K562 (cell line): ENCODE results near the gene PCDHB3. TPM values are rescaled to one million over a fixed set of nuclear protein-coding genes. Genes with fewer than 3 reads are reported as not detected.
"Not testable (repeated sequence)": the region's sequence is repeated elsewhere in the genome, so short reads cannot be mapped to it uniquely, and the experiment has no call there.

ENCODE experiments used
- ATAC-seq: fragments of 200-7000 bp; cut with Tn5 transposase; 3 replicates; pipeline ENCODE4 v1.9.1; 2020; ENCODE audit warnings: moderate library complexity
- BruUV-seq: library from RNA; stranded (reverse); fragments of 400-500 nt; replicated peaks from 2 replicates; lab custom pipeline; 2021; lab: Mats Ljungman, UMichigan
- CTCF ChIA-PET: fragments of 300-600 bp; formaldehyde crosslinking; extraction: SDS; loops from one replicate; lab custom pipeline; 2021; ENCODE audit warnings: low intra/inter-chr PET ratio; lab: Yijun Ruan, JAX
- POLR2A ChIA-PET: fragments of 300-600, 350-650 bp; sonication (Branson Sonifier 250); formaldehyde crosslinking; extraction: SDS; loops from one replicate; lab custom pipeline; 2021; ENCODE audit warnings: antibody characterized with exemption, inconsistent platforms; lab: Yijun Ruan, JAX
- DNase-seq, 4 experiments: peaks; one replicate each; pipeline versions ENCODE4 v3.0.0 to v3.0.0-alpha.2; 2011 to 2018; ENCODE audit warnings: low spot score in 3 of 4, mixed read lengths in 3 of 4; ENCODE audit errors: extremely low read depth in 1 of 4
- FAIRE-seq: peaks from 2 replicates; lab custom pipeline; 2011; peaks lifted over from hg19 to GRCh38; lab: Jason Lieb, UNC
- H2AFZ ChIP-seq: 2 replicates; pipeline ENCODE4 v1.6.0; 2011; ENCODE audit warnings: low read depth, low read length, control low read depth, inconsistent platforms
- H3K27ac ChIP-seq: fragments of 200-600 bp; 3 replicates; pipeline ENCODE4 v1.8.0; 2011; ENCODE audit warnings: low read depth, mild to moderate bottlenecking, control low read depth, inconsistent platforms, low read length, moderate library complexity, mixed read lengths; ENCODE audit errors: extremely low read depth
- H3K27me3 ChIP-seq, 2 experiments: fragments of 300-600 bp in 1 of 2; 2 replicates in 1 of 2; 3 replicates in 1 of 2; pipeline versions ENCODE4 v1.6.0 to v1.8.0; 2011; ENCODE audit warnings: inconsistent platforms in 2 of 2, low read length in 2 of 2, mild to moderate bottlenecking in 1 of 2, mixed read lengths in 1 of 2, moderate library complexity in 1 of 2; ENCODE audit not compliant: control insufficient read depth in 2 of 2, insufficient read depth in 2 of 2
- H3K36me3 ChIP-seq: fragments of 300-600 bp; 3 replicates; pipeline ENCODE4 v1.8.0; 2011; ENCODE audit warnings: mild to moderate bottlenecking, low read length, inconsistent platforms; ENCODE audit not compliant: control insufficient read depth, insufficient read depth
- H3K4me1 ChIP-seq, 2 experiments: fragments of 200-600 bp in 1 of 2; replicated peaks in 1 of 2; 2 replicates in 1 of 2; 3 replicates in 1 of 2; pipeline versions ENCODE4 v1.5.1 to v1.8.0; 2011; ENCODE audit warnings: inconsistent platforms in 2 of 2, low read length in 2 of 2, mild to moderate bottlenecking in 1 of 2, mixed read lengths in 1 of 2, moderate library complexity in 1 of 2; ENCODE audit not compliant: control insufficient read depth in 2 of 2, insufficient read depth in 2 of 2
- H3K4me2 ChIP-seq: 2 replicates; pipeline ENCODE4 v1.6.1; 2011; ENCODE audit warnings: low read length, control low read depth, inconsistent platforms, mixed read lengths; ENCODE audit not compliant: insufficient read depth
- H3K4me3 ChIP-seq: fragments of 200-600 bp; sonication (generic), shearing (Covaris generic); 2 replicates; pipeline ENCODE4 v1.5.1; 2016; ENCODE audit warnings: control low read depth, inconsistent platforms
- H3K79me2 ChIP-seq: fragments of 200-600 bp; 3 replicates; pipeline ENCODE4 v1.8.0; 2011; ENCODE audit warnings: low read length, inconsistent platforms; ENCODE audit not compliant: control insufficient read depth, insufficient read depth
- H3K9ac ChIP-seq, 2 experiments: 2 replicates each; pipeline versions ENCODE4 v1.6.0 to v1.6.1; 2011; ENCODE audit warnings: low read depth in 2 of 2, low read length in 2 of 2, control low read depth in 1 of 2, inconsistent platforms in 1 of 2, mild to moderate bottlenecking in 1 of 2, mixed read lengths in 1 of 2; ENCODE audit not compliant: insufficient read depth in 1 of 2
- H3K9me1 ChIP-seq: one replicate; pipeline ENCODE4 v1.6.0; 2011; ENCODE audit warnings: inconsistent platforms, mild to moderate bottlenecking, low read length, moderate library complexity; ENCODE audit not compliant: control insufficient read depth, insufficient read depth
- H3K9me3 ChIP-seq: replicated peaks from 2 replicates; pipeline ENCODE4 v1.5.1; 2011; ENCODE audit warnings: low read depth, low read length, inconsistent platforms; ENCODE audit not compliant: control insufficient read depth, insufficient read depth
- H4K20me1 ChIP-seq: replicated peaks from 2 replicates; pipeline ENCODE4 v1.6.1; 2011; ENCODE audit warnings: low read length, inconsistent platforms, mixed read lengths; ENCODE audit not compliant: control insufficient read depth, insufficient read depth
- WGBS: fragments of 100-300 bp; shearing (Covaris generic); methylation state at CpG from one replicate; pipeline ENCODE4 v1.1.6; 2016; ENCODE audit warnings: low coverage, mixed read lengths; ENCODE audit not compliant: insufficient coverage; ENCODE audit errors: missing lambda C conversion rate; 5-methylcytosine and 5-hydroxymethylcytosine counted together
- in situ Hi-C: fragments of 300-500 bp; cut with MboI; formaldehyde crosslinking; loops from 4 replicates; pipeline ENCODE4 v1.15.0; 2018; ENCODE audit warnings: inconsistent platforms, mixed read lengths
- intact Hi-C: fragments of 100-400 bp; cut with micrococcal nuclease; formaldehyde crosslinking; loops from 2 replicates; pipeline ENCODE4 v1.14.2; 2022
- polyA plus RNA-seq, 8 experiments: library from polyadenylated mRNA; depleted of rRNA in 4 of 8; stranded (reverse) in 5 of 8; unstranded in 3 of 8; fragments of >200 nt; fragmentation: Nextera tagmentation in 2 of 8; fragmentation: Illumina TruSeq in 1 of 8; extraction: Ambion mirVana in 2 of 8; extraction: Trizol in 1 of 8; gene quantifications; 2 replicates each; pipeline versions ENCODE4 v1.2.1 to v1.2.3, GENCODE V29; 2011 to 2014; ENCODE audit warnings: inconsistent platforms in 1 of 8, missing spikeins in 1 of 8
- total RNA-seq, 7 experiments: library from RNA; depleted of rRNA in 6 of 7; stranded (reverse); fragments of >200 nt in 6 of 7; fragmentation: Illumina TruSeq in 2 of 7; extraction: Trizol in 2 of 7; gene quantifications; 2 replicates each; pipeline versions ENCODE4 v1.2.1 to v1.2.3, GENCODE V29; 2011 to 2021; ENCODE audit warnings: low replicate concordance in 1 of 7

The PCDHB3 gene
- total and polyA plus RNA-seq, 9 of the 15 experiments (the other 6 are each of a cell fraction or from before 2014, with no cell fraction given) = not detected

- intact Hi-C loops, CTCF ChIA-PET, H4K20me1 ChIP-seq, H3K4me2 ChIP-seq, BruUV-seq, H3K4me1 ChIP-seq, FAIRE-seq, H3K27ac ChIP-seq, H3K36me3 ChIP-seq, in situ Hi-C loops, POLR2A ChIA-PET, H3K79me2 ChIP-seq, H3K9me1 ChIP-seq, ATAC-seq, H3K27me3 ChIP-seq, H2AFZ ChIP-seq, H3K4me3 ChIP-seq, H3K9me3 ChIP-seq, DNase-seq, H3K9ac ChIP-seq: not testable (repeated sequence)
- WGBS = 2% methylated on average over 11 of the region's 39 CpGs
These were observed 1.8 kb downstream of the PCDHB3 start for GRCh38 chr5:141102070-141102469.

- 4% methylated on average over 14 of the region's 38 CpGs for WGBS
- POLR2A ChIA-PET, ATAC-seq, H4K20me1 ChIP-seq, H3K27ac ChIP-seq, H3K4me1 ChIP-seq, H3K27me3 ChIP-seq, DNase-seq, in situ Hi-C loops, H3K36me3 ChIP-seq, intact Hi-C loops, H3K9ac ChIP-seq, H3K4me2 ChIP-seq, H3K9me1 ChIP-seq, H3K9me3 ChIP-seq, H2AFZ ChIP-seq, BruUV-seq, H3K79me2 ChIP-seq, H3K4me3 ChIP-seq, CTCF ChIA-PET, FAIRE-seq: not testable (repeated sequence)
These were observed 2.2 kb downstream of the PCDHB3 start for GRCh38 chr5:141102471-141102870.
